ENCODE data around the gene EIF4E1B.

Gene EIF4E1B

DNA sequence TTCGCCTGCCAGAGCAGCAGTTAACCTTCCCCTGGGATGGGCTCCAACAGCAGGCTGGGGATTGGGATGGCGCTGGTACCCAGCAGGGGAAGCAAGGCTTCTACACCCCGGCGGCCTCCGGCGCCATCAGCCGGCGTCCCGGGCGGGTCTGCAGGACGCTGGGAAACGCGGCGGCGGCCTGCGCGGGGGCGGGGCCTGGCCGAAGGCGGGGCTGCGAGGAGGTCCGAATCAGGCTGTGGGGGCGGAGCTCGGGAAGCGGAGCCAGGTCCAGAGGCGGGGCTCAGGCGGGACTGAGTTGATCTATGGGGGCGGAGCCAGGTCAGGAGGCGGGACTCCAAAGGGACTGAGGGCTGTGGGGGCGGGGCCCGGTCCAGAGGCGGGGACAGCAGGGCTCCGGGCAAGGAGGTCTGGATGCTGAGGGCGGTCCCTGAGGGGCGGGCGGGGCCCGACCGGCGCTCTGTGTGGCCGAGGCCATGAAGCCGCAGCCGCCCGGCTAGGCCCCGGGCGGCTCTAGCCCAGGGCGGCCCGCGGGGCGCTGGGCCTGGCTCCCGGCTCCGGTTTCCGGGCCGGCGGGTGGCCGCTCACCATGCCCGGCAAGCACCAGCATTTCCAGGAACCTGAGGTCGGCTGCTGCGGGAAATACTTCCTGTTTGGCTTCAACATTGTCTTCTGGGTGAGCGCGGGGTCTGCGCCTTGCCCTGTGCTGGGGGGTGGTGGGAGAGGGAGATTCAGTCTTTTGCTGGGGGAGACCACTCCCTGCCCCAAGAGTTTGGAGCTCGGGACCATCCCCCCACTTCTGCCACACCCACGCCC is 16.8 kb downstream of the EIF4E1B start, which contains the start of gene TSPAN17:
Gene TSPAN17, plus strand, starts transcription at position 455 of the 813 bp plus-strand sequence. Its CDS starts 132 bp downstream, at position 587.
- DNase-seq (ENCODE audit: low spot score): peak; percentile 99

- DNase-seq (ENCODE audit: low spot score): peak; percentile 63
Observed at GRCh38 chr5:176647843-176648473, 17.5 kb downstream of the EIF4E1B start.

GRCh38 chr5:176648474-176649194 is 18.2 kb downstream of the EIF4E1B start:
- DNase-seq (ENCODE audit: low spot score): no peak

GRCh38 chr5:176650354-176650884 is 19.9 kb downstream of the EIF4E1B start:
- DNase-seq (ENCODE audit: low spot score): peak; percentile 72

DNA sequence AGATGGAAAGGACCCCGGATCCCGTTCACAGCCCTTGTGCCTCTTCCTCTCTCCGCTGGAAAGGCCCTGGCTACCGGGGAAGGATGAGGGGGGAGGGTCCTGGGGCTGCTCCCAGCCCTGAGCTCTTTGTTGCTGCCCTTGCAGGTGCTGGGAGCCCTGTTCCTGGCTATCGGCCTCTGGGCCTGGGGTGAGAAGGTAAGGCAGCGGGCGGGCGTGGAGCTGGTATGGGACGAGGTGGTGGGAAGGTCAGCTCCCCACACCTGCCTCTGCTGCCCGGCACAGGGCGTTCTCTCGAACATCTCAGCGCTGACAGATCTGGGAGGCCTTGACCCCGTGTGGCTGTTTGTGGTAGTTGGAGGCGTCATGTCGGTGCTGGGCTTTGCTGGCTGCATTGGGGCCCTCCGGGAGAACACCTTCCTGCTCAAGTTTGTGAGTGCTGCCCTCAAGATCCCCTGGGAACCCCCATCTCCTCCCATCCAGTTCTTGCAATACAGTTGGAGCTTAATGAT is 21.1 kb downstream of the EIF4E1B start:
- no peak for DNase-seq (ENCODE audit: low spot score)

GRCh38 chr5:176652136-176652535 is 21.7 kb downstream of the EIF4E1B start:
- peak; percentile 70 for DNase-seq (ENCODE audit: low spot score)

DNA sequence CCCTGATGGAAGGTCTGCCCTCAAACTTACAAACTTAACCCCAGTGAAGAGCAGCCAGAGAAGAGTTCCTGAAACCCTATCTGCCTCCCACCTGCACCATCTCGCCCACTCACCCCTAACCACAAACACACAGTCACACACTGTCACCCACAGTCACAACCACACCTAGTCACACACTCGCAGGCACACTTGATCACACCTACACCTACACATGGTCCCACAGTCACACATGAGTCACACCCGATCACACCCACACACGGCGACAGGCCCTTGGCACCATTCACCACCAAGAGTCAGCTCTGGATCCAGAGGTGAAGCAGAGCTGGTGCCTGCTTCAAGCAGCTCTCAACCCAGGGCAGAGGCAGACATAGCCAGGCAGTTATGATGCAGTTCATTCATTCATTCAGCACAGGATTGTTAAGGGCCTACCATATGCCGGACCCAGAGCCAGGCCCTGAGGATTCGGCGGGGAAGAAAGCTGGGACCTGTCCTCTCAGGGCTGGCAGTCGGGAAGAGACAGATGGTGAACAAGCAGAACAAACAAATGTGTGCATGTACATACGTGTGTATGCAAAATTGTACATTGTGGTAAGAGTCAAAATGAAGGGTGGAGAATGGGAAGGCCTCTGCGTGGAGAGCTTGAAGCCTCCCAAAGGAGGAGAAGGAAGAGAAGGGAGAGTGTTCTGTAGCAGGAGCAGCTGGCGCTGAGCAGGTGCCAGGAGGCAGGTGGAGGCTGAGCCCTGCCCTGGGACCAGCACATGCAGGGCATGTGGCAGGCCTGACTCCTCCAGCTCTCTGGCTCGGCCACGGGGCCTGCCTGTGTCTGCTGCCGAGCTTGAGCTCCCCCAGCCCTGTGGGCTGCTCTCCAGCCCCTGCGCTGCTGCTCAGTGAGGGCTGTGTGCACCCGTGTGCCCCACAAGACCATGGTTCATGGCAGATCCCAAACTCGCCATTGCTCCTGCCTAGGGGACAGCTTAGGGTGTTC is 23.2 kb downstream of the EIF4E1B start:
- no peak for DNase-seq (ENCODE audit: low spot score)

- DNase-seq (ENCODE audit: low spot score): no peak
Observed at GRCh38 chr5:176654856-176655255, 24.4 kb downstream of the EIF4E1B start.

DNA sequence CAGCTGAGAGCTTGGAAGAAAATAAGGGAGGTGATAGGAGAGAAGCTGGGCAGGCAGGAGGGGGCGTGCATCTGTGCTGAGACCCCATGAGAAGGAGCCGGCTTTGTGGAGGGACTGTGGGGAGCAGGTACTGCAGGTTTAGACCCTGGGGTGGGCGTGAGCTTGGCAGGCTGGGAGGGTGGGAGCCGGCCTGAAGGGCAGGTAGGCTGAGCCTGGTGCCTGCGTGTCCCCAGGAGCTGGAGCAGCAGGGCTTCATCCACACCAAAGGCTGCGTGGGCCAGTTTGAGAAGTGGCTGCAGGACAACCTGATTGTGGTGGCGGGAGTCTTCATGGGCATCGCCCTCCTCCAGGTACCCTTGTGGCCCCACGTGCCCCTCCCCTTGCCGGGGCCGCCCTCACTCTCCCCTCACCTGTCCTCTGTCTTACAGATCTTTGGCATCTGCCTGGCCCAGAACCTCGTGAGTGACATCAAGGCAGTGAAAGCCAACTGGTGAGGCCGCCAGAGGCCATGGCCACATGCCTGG is 26.1 kb downstream of the EIF4E1B start:
- no peak for DNase-seq (ENCODE audit: low spot score)

DNA sequence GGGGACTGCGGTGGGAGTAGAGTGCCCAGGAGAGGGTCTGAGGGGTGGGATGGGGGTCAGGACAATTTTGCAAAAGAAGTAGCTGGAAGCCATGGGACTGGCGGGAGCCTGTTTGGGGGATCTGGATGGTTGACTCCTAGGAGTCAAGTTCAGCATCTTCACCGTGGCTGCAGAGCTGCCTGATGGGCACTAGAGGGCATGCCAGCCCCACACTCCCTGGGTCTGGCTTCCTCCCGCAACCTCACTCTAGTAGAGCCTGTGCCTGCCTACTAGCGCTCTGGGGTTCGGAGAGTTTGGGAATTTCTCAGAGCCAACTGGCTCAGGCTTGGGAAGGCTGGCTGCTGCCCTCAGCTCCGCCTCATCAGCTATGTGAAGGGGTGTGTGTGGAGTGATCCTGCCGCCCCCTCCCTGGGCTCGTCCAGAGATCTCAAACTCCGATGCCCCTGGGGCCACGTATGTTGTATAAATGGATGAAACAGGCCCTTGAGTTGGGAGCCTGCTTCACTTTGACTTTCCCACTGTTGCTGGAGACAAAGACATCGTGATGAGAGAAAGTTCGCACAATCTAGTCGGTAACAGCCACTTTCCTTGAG is 27.6 kb downstream of the EIF4E1B start:
- peak; percentile 81 for DNase-seq (ENCODE audit: low spot score)

DNA sequence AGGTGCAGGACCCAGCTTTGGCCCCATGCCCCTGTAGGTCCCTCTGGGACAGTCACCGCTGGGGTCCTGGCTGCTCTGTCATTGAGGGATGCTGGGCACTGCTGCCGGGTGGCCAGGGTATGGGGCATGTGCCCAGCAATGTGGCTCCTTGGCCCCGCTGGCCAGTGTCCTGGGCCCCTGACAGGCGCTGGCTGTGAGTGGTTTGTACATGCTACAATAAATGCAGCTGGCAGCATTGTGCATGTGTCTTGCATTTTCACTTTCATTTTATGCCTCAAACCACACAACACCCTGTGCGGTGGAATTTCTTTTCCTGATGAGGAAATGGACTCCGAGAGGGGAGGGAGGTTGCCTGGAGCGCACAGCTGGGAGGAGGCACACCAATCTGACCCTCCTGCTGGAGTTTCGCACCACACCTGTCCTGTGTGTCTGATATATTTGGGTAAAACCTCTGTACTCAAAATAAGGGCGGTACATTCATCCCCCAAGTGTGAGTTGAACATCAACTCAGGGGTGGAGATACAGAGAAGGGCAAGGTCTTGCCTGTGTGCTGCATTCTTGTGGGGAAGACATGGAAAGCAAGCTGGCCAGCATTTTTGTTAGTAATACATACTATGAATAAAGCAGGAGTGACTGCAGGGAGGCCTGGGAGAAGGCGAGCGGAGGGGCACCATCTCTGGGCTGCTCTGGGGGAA is 28.5 kb downstream of the EIF4E1B start:
- DNase-seq (ENCODE audit: low spot score): no peak

DNA sequence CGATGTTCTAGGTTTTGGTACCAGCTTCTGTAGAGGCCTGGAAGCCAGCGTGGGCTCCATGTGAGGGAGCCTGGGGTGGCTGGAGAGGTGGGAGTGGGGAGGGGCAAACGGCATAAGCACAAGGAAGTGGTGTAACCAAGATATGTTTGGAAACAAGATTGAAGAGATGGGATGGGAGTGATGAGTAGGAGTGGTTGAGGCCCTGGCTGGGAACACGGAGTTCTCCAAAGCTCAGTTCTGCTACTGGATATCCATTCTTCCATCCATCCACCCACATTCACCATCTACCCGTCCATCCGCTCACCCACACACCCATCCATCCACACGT is 29.0 kb downstream of the EIF4E1B start:
- no peak for DNase-seq (ENCODE audit: low spot score)

DNA sequence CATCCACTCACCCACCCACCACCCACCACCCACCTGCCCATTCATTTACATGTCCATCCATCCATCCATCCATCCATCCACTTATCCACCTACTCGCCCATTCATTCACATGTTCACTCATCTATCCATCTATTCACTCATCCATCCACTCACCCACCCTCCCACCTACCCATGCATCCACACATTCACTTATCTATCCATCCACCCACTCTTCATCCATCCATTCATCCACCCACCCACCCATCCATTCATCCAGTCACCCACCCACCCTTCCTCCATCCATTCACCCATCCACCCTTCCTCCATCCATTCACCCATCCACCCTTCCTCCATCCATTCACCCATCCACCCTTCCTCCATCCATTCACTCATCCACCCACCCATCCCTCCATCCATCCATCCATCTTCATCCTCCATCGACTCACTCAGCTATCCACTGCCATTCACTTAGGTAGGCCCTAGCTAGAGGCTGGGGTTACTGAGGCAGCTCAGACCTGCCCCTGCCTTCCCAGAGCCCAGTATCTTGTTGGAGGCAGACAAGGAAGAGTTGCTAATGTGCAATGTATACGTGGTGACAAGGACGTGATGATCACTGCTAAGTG is 29.5 kb downstream of the EIF4E1B start:
- DNase-seq (ENCODE audit: low spot score): no peak

- no peak for DNase-seq (ENCODE audit: low spot score)
Observed at GRCh38 chr5:176660530-176660859, 30.0 kb downstream of the EIF4E1B start.

DNA sequence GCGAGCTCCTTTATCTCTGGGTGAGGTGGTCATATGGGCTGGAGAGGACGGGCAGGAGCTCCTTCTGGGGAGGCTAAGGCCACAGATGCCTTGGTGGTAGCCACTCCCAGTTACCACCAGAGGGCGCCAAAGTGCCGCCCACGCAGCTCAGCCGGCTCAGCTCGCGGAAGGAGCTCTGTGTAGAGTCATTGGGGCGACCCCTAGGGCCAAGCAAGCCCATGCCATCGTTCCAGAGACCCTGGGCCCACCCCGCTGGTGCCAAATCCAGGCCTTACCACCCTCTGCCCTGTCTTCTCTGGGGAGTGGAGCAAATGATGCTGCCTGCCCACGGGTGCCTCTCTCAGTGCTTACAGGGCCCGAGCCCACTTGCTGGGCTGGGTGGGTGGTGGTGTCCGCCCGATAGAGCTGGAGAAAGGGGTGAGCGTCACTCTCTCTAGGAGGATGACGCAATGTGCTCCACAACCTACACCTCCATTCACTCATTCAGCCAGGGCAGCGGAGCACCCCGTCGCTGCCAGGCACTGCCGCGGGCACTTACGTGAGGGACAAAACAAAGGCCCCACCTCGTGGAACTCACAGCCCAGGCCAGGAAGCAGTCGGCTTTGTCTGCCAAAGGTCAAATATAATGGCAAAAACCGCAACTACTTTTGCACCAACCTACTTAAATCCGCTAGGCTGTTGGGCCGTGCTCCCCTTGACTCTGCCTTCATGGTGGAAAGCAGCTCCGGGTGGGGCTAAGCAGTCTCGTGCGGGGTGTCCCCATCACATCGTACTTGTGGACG is 30.6 kb downstream of the EIF4E1B start:
- DNase-seq (ENCODE audit: low spot score): peak; percentile 96

DNA sequence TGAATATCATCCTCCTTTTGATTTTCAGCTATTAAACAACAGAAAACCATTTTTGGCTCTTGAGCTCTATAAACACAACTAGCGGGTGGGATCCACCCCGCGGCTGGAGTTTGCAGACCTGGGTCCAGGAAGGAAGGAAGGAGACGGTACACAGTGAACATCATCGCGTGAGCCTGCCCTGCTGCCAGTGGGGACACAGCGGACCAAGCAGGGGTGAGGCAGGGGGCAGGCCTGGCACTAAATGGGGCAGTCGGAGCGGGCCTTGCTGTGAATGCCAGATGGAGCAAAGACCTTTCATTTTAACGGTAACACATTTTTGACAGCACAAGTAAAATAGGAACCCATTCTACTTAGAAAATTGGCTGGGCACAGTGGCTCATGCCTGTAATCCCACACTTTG is 31.2 kb downstream of the EIF4E1B start:
- no peak for DNase-seq (ENCODE audit: low spot score)

GRCh38 chr5:176662371-176663333 is 32.2 kb downstream of the EIF4E1B start:
- DNase-seq (ENCODE audit: low spot score): no peak

DNA sequence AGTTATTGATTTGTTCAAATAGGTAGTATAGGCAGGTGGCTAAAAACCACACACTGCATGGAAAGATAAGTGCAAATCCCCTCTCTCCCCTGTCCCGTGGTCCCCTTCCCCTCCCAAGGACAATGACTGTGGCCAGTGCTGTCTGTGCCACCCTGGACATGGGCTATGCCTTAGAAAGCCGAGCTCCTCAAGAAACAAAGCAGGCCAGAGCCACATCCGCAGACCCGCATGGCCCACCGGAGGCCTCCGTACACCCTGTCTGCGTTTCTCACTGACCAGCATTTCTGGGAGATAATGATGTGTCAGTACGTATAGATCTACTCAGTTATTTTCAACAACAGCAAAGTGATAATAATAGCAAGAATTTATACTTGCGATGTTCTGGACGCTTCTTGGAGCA is 33.1 kb downstream of the EIF4E1B start:
- DNase-seq (ENCODE audit: low spot score): no peak

Measured in iPS-NIHi11 (cell line).